Fibroblast of the aortic adventitia (primary cell): ENCODE data around the gene ZNF491. TPM values are rescaled to one million over a fixed set of nuclear protein-coding genes. Genes with fewer than 3 reads are reported as not detected.
A peak's percentile ranks its signal among the peaks of the same experiment; 100 is the strongest.

ENCODE experiments used
- DNase-seq: peaks from one replicate; pipeline ENCODE4 v3.0.0-alpha.2; 2010; ENCODE audit warnings: low read depth
- H3K4me3 ChIP-seq: 2 replicates; pipeline ENCODE4 v1.5.1; 2011; ENCODE audit warnings: low read depth, mild to moderate bottlenecking, control low read depth, low read length, moderate library complexity
- CTCF ChIP-seq: IDR thresholded peaks from 2 replicates; pipeline ENCODE4 v1.5.1; 2011; ENCODE audit warnings: mild to moderate bottlenecking, low read length, control low read depth, inconsistent platforms; ENCODE audit not compliant: insufficient read depth
- total RNA-seq: library from RNA; depleted of rRNA; stranded (reverse); fragments of >200 nt; gene quantifications from 2 replicates; pipeline ENCODE4 v1.2.3, GENCODE V29; 2012; ENCODE audit warnings: low replicate concordance

The ZNF491 gene
- total RNA-seq, 1 donor, result 0.99 TPM

- peak; percentile 82 for TF ChIP-seq CTCF
These were observed 832 bp upstream of the ZNF491 start for GRCh38 chr19:11797491-11797890.

GRCh38 chr19:11806354-11807098 is 8.2 kb downstream of the ZNF491 start:
- DNase-seq, result no peak
- no peak overlapping the region for H3K4me3 ChIP-seq
- TF ChIP-seq CTCF, result no peak

More at GRCh38 chr19:11797491-11797890, 832 bp upstream of the ZNF491 start:
- DNase-seq, result peak; percentile 84
- H3K4me3 ChIP-seq, result no peak overlapping the region

- no peak for DNase-seq
- TF ChIP-seq CTCF, result no peak
- no peak overlapping the region for H3K4me3 ChIP-seq
These were observed 8.7 kb downstream of the ZNF491 start for GRCh38 chr19:11807099-11807380.

- no peak for DNase-seq
- peak overlapping the region; percentile 97 for H3K4me3 ChIP-seq
- no peak for TF ChIP-seq CTCF
These were observed 15.3 kb downstream of the ZNF491 start for GRCh38 chr19:11813703-11814028.

- peak within 1 kb of the TSS; percentile 97 for H3K4me3 ChIP-seq
- TF ChIP-seq CTCF, result no peak
- DNase-seq, result peak; percentile 90
These were observed 15.8 kb downstream of the ZNF491 start, which contains the start of gene ZNF440 for GRCh38 chr19:11814029-11814699. TSS of gene ZNF440 (plus strand) at chr19:11814273. CDS start at chr19:11814448, 175 bp downstream.

- peak overlapping the region; percentile 97 for H3K4me3 ChIP-seq
- DNase-seq, result peak; percentile 47
- TF ChIP-seq CTCF, result no peak
These were observed 16.3 kb downstream of the ZNF491 start for GRCh38 chr19:11814700-11815035.
